Prostate gland (tissue), 2 donors: ENCODE results near the gene DOK6.

ENCODE experiments used
- CTCF ChIP-seq, 4 experiments: fragments of 200-600 bp in 2 of 4; fragments of 450-650 bp in 2 of 4; sonication (generic) in 2 of 4; IDR thresholded peaks; 1 replicate in 3 of 4; 2 replicates in 1 of 4; pipeline ENCODE4 v1.5.1; 2016 to 2019; ENCODE audit warnings: antibody characterized with exemption in 4 of 4, mild to moderate bottlenecking in 2 of 4, moderate library complexity in 2 of 4
- POLR2A ChIP-seq: fragments of 450-650 bp; IDR thresholded peaks from one replicate; pipeline ENCODE4 v1.6.1; 2016; ENCODE audit warnings: antibody characterized with exemption, mild to moderate bottlenecking
- POLR2AphosphoS5 ChIP-seq: sonication (generic); formaldehyde crosslinking; IDR thresholded peaks from one replicate; pipeline ENCODE4 v1.6.1; 2017; ENCODE audit warnings: antibody characterized with exemption

- no peak for TF ChIP-seq POLR2A
- no peak for TF ChIP-seq CTCF (IDR thresholded peaks at IDR 0.05)
- no peak for TF ChIP-seq POLR2AphosphoS5
These were observed 1.4 kb upstream of the DOK6 start for GRCh38 chr18:69399253-69399652.
